BLaER1 (cell line): ENCODE results near the gene RAB44.
A peak's percentile ranks its signal among the peaks of the same experiment; 100 is the strongest.

Source experiments
- H3K27ac ChIP-seq: shearing (Covaris generic); formaldehyde crosslinking; 2 replicates; pipeline ENCODE4 v1.8.1; 2022
- H3K27me3 ChIP-seq: shearing (Covaris generic); formaldehyde crosslinking; 2 replicates; pipeline ENCODE4 v1.8.1; 2022
- H3K36me3 ChIP-seq: shearing (Covaris generic); formaldehyde crosslinking; 2 replicates; pipeline ENCODE4 v1.8.1; 2022
- H3K4me1 ChIP-seq: shearing (Covaris generic); formaldehyde crosslinking; 2 replicates; pipeline ENCODE4 v1.8.1; 2022
- H3K4me2 ChIP-seq: shearing (Covaris generic); formaldehyde crosslinking; 2 replicates; pipeline ENCODE4 v1.8.1; 2022
- H3K4me3 ChIP-seq: shearing (Covaris generic); formaldehyde crosslinking; 2 replicates; pipeline ENCODE4 v1.8.1; 2022
- H3K9ac ChIP-seq: shearing (Covaris generic); formaldehyde crosslinking; 2 replicates; pipeline ENCODE4 v1.8.1; 2022
- H3K9me3 ChIP-seq: shearing (Covaris generic); formaldehyde crosslinking; 2 replicates; pipeline ENCODE4 v1.8.1; 2022
- H4K20me1 ChIP-seq: shearing (Covaris generic); formaldehyde crosslinking; 2 replicates; pipeline ENCODE4 v1.8.1; 2022
- Cebpa-rat ChIP-seq: shearing (Covaris generic); IDR thresholded peaks from 2 replicates; pipeline ENCODE4 v1.8.1; 2022

The RAB44 gene

GRCh38 chr6:36706339-36706738, 8.7 kb downstream of the RAB44 start:
- Histone ChIP-seq H3K9ac (no peak overlapping the region), H3K27me3 (no peaks in the 10 kb centered on the region), H3K9me3 (0 out of 2 replicates have a peak, but pooled peaks cover 3% of the 10 kb centered on the region), H3K4me1 (no peaks in the 10 kb centered on the region), H3K36me3 (no peaks in the 10 kb centered on the region), H3K4me2 (no peak overlapping the region), H3K4me3 (no peak overlapping the region), H3K27ac (no peak overlapping the region), H4K20me1 (no peaks in the 10 kb centered on the region)
- no peak for TF ChIP-seq Cebpa-rat

DNA sequence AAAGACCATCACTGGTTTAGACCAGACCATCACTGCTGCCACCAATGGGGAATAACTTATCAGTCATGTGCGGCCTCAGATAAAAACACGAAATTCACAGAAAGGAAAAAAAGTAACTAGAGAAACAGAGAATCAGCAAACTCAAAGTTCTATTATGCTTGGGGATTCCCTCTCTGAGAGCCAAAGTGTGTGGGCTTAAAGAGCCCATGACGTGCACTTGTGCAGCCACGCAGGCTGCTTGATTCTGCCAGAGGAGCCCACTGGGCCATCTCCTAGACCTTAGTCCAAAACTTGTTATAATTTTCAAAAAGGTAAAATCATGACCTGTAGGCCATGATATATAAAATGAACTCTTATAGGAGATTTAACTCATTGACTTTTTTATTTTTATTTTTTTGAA, 15.2 kb downstream of the RAB44 start:
- peaks cover 16% of the 10 kb centered on the region for H3K4me1 ChIP-seq
- no peak overlapping the region for H3K4me3 ChIP-seq
- H3K9me3 ChIP-seq: no peaks in the 10 kb centered on the region
- TF ChIP-seq Cebpa-rat: no peak
- H3K9ac ChIP-seq: no peak overlapping the region
- H3K27ac ChIP-seq: no peak overlapping the region
- no peaks in the 10 kb centered on the region for H3K27me3 ChIP-seq
- no peaks in the 10 kb centered on the region for H4K20me1 ChIP-seq
- H3K4me2 ChIP-seq: no peak overlapping the region
- no peaks in the 10 kb centered on the region for H3K36me3 ChIP-seq

DNA sequence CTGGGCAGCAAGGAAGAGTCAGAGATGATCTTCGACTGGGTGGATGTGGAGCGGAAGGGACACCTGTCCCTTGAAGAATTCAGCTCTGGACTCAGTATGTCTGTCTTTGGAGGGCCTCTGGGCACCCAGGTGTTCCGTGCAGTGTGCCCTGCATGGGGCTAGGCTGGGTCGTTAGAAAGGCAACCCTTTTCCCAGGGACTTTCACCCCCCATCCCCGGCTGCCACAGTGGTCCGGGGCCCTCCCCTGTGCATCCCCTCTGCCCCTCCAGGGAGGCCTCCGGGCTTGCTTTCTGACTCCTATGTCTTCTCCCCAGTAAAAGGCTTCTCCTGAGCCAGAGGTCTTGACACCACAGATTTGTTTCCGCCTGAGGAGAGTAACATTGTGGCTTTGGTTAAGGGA, 16.2 kb downstream of the RAB44 start:
- Histone ChIP-seq H3K9me3 (no peaks in the 10 kb centered on the region), H3K36me3 (no peaks in the 10 kb centered on the region), H3K27me3 (no peaks in the 10 kb centered on the region), H3K4me1 (peaks cover 26% of the 10 kb centered on the region), H3K9ac (no peak overlapping the region), H3K4me2 (no peak overlapping the region), H3K4me3 (no peak overlapping the region), H3K27ac (no peak overlapping the region), H4K20me1 (no peaks in the 10 kb centered on the region)
- no peak for TF ChIP-seq Cebpa-rat

DNA sequence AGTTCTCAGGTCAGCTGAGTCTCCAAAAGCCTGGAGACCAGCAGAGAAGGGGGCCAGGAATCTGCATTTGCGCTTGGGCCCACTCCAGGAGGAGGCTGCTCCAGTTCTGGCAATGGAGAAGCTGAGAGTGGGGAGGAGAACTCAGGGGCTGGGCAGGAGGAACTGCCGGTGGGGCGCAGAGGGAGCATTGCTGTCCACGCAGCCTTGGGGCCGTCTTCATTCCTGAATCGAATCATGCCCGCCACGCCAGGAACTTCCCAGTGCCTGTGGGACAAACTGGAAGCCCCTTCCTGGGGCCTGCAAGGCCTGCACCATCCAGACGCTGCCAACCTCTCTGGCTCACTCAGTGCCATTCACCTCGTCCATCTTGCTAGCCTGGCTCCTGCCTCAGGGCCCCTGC, 16.9 kb downstream of the RAB44 start:
- Histone ChIP-seq H4K20me1 (no peaks in the 10 kb centered on the region), H3K27me3 (no peaks in the 10 kb centered on the region), H3K9me3 (no peaks in the 10 kb centered on the region), H3K4me3 (no peak overlapping the region), H3K27ac (no peak overlapping the region), H3K36me3 (no peaks in the 10 kb centered on the region), H3K4me2 (no peak overlapping the region), H3K9ac (no peak overlapping the region), H3K4me1 (peaks cover 33% of the 10 kb centered on the region)
- TF ChIP-seq Cebpa-rat: no peak

- Histone ChIP-seq H3K9ac (no peak overlapping the region), H3K4me1 (peaks cover 42% of the 10 kb centered on the region), H3K27me3 (no peaks in the 10 kb centered on the region), H3K27ac (no peak overlapping the region), H3K4me3 (no peak overlapping the region), H4K20me1 (no peaks in the 10 kb centered on the region), H3K36me3 (no peaks in the 10 kb centered on the region), H3K4me2 (no peak overlapping the region), H3K9me3 (no peaks in the 10 kb centered on the region)
- no peak for TF ChIP-seq Cebpa-rat
Observed at GRCh38 chr6:36715469-36715868, 17.8 kb downstream of the RAB44 start.

DNA sequence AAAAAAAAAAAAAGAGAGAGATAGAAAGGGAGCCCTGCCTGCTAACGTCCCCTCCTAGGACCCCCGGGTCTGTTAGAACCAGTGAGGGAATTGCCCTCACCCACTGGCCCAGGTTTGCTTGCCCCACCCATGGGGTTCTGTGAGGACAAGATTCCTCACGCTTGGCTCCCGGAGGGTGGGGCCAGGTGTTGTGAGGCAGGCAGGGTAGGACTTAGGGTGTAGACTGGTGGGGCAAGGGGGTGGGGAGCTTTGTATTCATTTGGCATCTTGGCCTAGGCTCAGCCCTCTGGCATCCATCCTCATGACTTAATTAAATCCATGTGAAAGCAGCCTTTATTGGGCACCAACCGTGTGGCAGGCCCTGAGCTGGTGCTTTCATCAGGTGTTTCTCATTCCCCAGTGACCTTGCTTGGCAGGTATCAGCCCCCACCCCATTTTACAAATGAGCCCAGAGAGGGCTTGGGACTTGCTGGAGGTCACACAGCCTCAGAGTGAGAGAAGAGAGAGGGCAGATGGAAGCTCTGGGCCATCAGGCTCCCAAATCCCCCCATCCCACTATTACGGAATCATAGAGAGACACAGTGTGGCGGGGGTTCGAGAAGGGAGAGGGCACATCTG, 19.0 kb downstream of the RAB44 start:
- Histone ChIP-seq H3K4me1 (peaks cover 54% of the 10 kb centered on the region), H3K27me3 (no peaks in the 10 kb centered on the region), H3K4me2 (no peak overlapping the region), H3K27ac (no peak overlapping the region), H3K9me3 (no peaks in the 10 kb centered on the region), H4K20me1 (no peaks in the 10 kb centered on the region), H3K9ac (no peak overlapping the region), H3K36me3 (no peaks in the 10 kb centered on the region), H3K4me3 (no peak overlapping the region)
- no peak for TF ChIP-seq Cebpa-rat

DNA sequence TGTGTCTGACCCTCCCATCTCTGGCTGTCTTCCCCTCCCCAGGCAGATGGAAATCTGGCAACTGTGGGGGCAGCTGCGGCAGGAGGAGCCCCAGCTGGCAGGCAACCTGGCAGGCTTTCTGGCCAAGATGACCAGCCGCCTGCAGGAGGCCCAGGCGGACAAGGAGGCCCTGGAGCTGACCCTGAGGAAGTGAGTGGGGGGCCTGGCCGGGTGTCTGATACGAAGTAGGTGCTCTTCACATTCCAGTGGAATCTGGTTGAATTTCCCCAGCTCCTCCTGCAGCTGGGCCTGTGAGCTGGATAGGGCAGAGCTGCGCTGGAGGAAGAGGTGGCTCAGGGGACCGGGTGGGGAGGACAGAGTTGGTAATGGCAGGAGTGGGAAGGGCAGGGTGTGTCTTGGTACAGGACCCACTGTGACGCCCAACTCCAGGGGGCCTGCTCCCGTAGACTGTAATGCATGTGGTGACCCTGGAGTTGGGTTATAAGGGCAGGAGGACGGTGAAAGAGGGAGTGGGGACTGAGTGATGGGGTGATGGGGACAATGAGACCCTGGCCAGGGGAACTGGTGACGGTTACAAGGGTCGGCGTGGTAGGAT, 19.7 kb downstream of the RAB44 start:
- 0 out of 2 replicates have a peak overlapping the region, but pooled peaks have one; percentile 45 for H3K27ac ChIP-seq

DNA sequence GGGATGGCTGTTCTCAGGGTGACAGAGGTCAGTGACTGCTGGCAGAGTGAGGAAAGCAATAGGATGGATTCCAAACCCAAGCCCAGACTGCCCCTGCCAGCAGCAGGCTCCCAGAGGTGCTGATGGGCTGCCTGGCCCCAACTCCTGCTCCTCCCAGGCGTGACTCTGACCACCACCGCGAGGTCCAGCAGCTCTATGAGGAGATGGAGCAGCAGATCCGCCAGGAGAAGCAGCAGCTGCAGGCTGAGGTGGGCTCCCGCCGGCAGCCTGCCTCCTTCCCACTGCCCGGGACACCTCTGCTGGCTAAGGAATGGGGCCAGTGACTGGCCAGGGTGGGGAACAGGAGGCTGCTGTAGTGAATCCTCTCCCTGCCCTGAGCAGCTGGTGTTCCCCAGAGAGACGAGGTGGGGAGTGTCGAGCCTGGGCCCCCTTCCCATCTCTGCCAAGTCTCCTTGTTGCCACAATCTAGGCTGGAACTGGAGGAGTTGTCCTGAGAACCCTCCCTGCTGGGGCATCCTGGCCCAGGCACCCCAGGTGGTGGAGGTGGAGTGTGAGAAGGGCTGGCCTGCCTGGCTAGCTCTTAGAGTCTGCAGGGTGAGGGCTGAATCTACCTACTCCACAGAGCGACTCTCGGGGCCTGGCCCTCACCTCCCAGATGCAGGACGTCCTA, 20.4 kb downstream of the RAB44 start:
- peaks cover 66% of the 10 kb centered on the region for H3K4me1 ChIP-seq
- H3K9ac ChIP-seq: 0 out of 2 replicates have a peak overlapping the region, but pooled peaks have one; percentile 38
- no peaks in the 10 kb centered on the region for H3K36me3 ChIP-seq
- H3K4me2 ChIP-seq: peak overlapping the region; percentile 74
- no peak for TF ChIP-seq Cebpa-rat
- H3K9me3 ChIP-seq: no peaks in the 10 kb centered on the region
- H4K20me1 ChIP-seq: no peaks in the 10 kb centered on the region
- no peak overlapping the region for H3K4me3 ChIP-seq
- no peaks in the 10 kb centered on the region for H3K27me3 ChIP-seq
- peak overlapping the region; percentile 45; the same call in 1 of the 2 replicates for H3K27ac ChIP-seq

More for the DNA sequence above, 19.7 kb downstream of the RAB44 start:
- no peaks in the 10 kb centered on the region for H3K36me3 ChIP-seq
- no peaks in the 10 kb centered on the region for H4K20me1 ChIP-seq
- no peak overlapping the region for H3K4me3 ChIP-seq
- peaks cover 61% of the 10 kb centered on the region for H3K4me1 ChIP-seq
- H3K9me3 ChIP-seq: no peaks in the 10 kb centered on the region
- H3K27me3 ChIP-seq: no peaks in the 10 kb centered on the region
- no peak for TF ChIP-seq Cebpa-rat
- no peak overlapping the region for H3K9ac ChIP-seq
- H3K4me2 ChIP-seq: peak overlapping the region; percentile 74; the same call in 1 of the 2 replicates

GRCh38 chr6:36718560-36718959, 20.9 kb downstream of the RAB44 start:
- Histone ChIP-seq H3K4me2 (peak overlapping the region; percentile 74), H3K9ac (no peak overlapping the region), H3K27ac (peak overlapping the region; percentile 45; the same call in 1 of the 2 replicates), H3K4me1 (peaks cover 68% of the 10 kb centered on the region), H3K27me3 (no peaks in the 10 kb centered on the region), H3K4me3 (no peak overlapping the region), H3K9me3 (no peaks in the 10 kb centered on the region), H3K36me3 (no peaks in the 10 kb centered on the region), H4K20me1 (no peaks in the 10 kb centered on the region)
- no peak for TF ChIP-seq Cebpa-rat

DNA sequence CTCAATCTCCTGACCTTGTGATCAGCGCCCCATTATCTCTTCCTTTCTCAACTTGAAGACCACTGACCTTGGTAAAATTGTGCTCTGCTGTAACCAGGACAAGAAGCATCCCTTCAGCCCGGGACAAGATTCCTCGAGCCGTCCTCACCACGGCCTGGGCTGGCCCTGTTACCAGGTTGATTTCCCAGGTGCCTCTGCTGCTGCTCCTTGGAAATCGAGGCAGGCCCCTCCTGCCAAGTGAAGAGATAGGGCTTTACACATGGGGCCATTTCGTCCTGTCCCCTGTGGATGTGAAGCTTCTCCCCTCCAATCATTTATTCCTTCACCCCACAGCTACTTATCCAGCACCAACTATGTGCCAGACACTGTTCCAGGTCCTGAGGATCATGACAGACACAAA, 21.5 kb downstream of the RAB44 start:
- no peak for TF ChIP-seq Cebpa-rat
- Histone ChIP-seq H3K27ac (peak overlapping the region; percentile 80), H3K9me3 (no peaks in the 10 kb centered on the region), H3K4me1 (peaks cover 70% of the 10 kb centered on the region), H3K4me2 (peak overlapping the region; percentile 74), H3K9ac (0 out of 2 replicates have a peak overlapping the region, but pooled peaks have one; percentile 55), H3K36me3 (no peaks in the 10 kb centered on the region), H3K27me3 (no peaks in the 10 kb centered on the region), H3K4me3 (no peak overlapping the region), H4K20me1 (no peaks in the 10 kb centered on the region)
